Mucosa of stomach (tissue), 1 donor: ENCODE measurements around the gene STX16.

Experiments used
- H3K27me3 ChIP-seq: one replicate; pipeline ENCODE4 v1.7.0; 2013; ENCODE audit warnings: mild to moderate bottlenecking, low read length; ENCODE audit not compliant: control insufficient read depth, insufficient read depth
- H3K36me3 ChIP-seq: one replicate; pipeline ENCODE4 v1.7.0; 2013; ENCODE audit warnings: low read length; ENCODE audit not compliant: control insufficient read depth, insufficient read depth
- H3K4me1 ChIP-seq: one replicate; pipeline ENCODE4 v1.7.0; 2013; ENCODE audit warnings: mild to moderate bottlenecking, low read length; ENCODE audit not compliant: control insufficient read depth, insufficient read depth
- H3K4me3 ChIP-seq: one replicate; pipeline ENCODE4 v1.7.0; 2013; ENCODE audit warnings: low read length
- H3K9ac ChIP-seq: one replicate; pipeline ENCODE4 v1.7.0; 2013; ENCODE audit warnings: mild to moderate bottlenecking, low read length, moderate library complexity
- H3K9me3 ChIP-seq: one replicate; pipeline ENCODE4 v1.7.0; 2013; ENCODE audit warnings: mild to moderate bottlenecking, low read length, moderate library complexity; ENCODE audit not compliant: control insufficient read depth
- donor health status: Pancreatic carcinoma.

The STX16 gene

GRCh38 chr20:58611236-58612030, 39.6 kb upstream of the STX16 start:
- no peak overlapping the region for H3K4me3 ChIP-seq
- no peaks in the 10 kb centered on the region for H3K36me3 ChIP-seq
- no peak overlapping the region for H3K9ac ChIP-seq
- no peaks in the 10 kb centered on the region for H3K9me3 ChIP-seq
- H3K4me1 ChIP-seq = peaks cover 6% of the 10 kb centered on the region
- no peaks in the 10 kb centered on the region for H3K27me3 ChIP-seq

- Histone ChIP-seq H3K4me3 (no peak overlapping the region), H3K36me3 (no peaks in the 10 kb centered on the region)
These were observed 38.9 kb upstream of the STX16 start for GRCh38 chr20:58612121-58612691.

GRCh38 chr20:58613061-58613854, 37.8 kb upstream of the STX16 start:
- Histone ChIP-seq H3K9me3 (no peaks in the 10 kb centered on the region), H3K4me1 (peaks cover 6% of the 10 kb centered on the region), H3K36me3 (no peaks in the 10 kb centered on the region), H3K27me3 (no peaks in the 10 kb centered on the region), H3K9ac (no peak overlapping the region), H3K4me3 (no peak overlapping the region)

More at GRCh38 chr20:58612121-58612691, 38.9 kb upstream of the STX16 start:
- Histone ChIP-seq H3K4me1 (peaks cover 6% of the 10 kb centered on the region), H3K9ac (no peak overlapping the region), H3K9me3 (no peaks in the 10 kb centered on the region), H3K27me3 (no peaks in the 10 kb centered on the region)

GRCh38 chr20:58614366-58614765, 36.7 kb upstream of the STX16 start:
- H3K36me3 ChIP-seq = no peaks in the 10 kb centered on the region
- H3K9me3 ChIP-seq = no peaks in the 10 kb centered on the region
- no peak overlapping the region for H3K4me3 ChIP-seq
- no peaks in the 10 kb centered on the region for H3K27me3 ChIP-seq
- H3K9ac ChIP-seq = no peak overlapping the region
- peaks cover 6% of the 10 kb centered on the region for H3K4me1 ChIP-seq

DNA sequence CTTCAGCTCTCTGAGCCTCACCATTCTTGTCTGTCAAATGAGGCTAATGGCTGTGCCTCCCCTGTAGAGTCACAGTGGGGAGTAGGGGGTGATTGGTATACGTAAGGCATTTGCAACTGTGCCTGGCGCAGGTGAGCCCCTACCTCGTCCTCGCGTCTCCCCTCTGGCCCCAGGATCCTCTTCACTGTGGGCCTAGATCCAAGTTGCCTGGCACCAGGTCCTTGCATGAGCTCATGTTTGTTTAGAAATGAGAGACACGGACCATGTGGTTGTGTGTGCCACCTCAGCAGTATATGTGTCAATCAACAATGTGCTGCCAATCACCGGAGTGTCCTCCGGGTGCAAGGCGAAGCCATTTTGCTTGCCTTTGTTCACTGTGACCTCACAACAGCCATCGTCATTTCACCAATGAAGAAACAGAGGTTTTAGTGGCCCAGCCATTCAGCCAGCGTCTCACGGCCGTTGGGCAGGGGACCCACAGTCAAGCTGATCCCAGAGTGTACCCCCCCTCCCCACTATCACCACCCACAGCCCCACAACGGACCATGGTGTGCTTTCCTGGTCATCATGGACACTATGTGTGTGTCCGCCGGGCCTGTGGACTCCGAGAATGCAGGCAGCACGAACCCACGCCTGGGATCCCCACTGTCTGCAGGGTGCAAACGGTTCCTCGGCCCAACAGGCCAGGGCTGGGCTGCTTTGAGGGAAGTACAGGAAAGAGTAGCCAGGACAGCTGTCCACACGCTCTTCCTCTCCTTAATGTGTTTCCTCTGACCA, 35.9 kb upstream of the STX16 start:
- no peaks in the 10 kb centered on the region for H3K27me3 ChIP-seq
- no peaks in the 10 kb centered on the region for H3K36me3 ChIP-seq
- no peaks in the 10 kb centered on the region for H3K9me3 ChIP-seq
- no peak overlapping the region for H3K4me3 ChIP-seq
- no peak overlapping the region for H3K9ac ChIP-seq
- peaks cover 6% of the 10 kb centered on the region for H3K4me1 ChIP-seq

GRCh38 chr20:58616411-58616810, 34.7 kb upstream of the STX16 start:
- Histone ChIP-seq H3K9ac (no peak overlapping the region), H3K4me1 (peaks cover 6% of the 10 kb centered on the region), H3K36me3 (no peaks in the 10 kb centered on the region), H3K9me3 (no peaks in the 10 kb centered on the region), H3K27me3 (no peaks in the 10 kb centered on the region), H3K4me3 (no peak overlapping the region)

DNA sequence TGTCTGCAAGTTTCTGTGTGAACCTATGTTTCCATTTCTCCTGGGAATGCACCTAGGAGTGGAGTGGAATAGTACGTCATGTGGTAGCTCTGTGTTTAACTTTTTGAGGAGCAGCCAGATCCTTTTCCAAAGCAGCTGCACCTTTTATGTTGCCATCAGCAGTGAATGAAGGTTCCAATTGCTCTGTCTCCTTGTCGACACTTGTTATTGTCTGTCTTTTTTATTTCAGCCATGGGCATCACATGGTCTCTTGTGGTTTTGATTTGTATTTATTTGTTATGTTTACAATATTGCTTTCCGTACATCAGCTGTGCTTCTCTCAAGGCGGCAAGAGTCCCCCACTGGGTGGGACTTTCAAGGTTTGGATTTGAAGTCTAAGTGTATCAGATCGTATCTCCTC, 33.9 kb upstream of the STX16 start:
- H3K9ac ChIP-seq = no peak overlapping the region
- H3K36me3 ChIP-seq = no peaks in the 10 kb centered on the region
- H3K27me3 ChIP-seq = no peaks in the 10 kb centered on the region
- peaks cover 5% of the 10 kb centered on the region for H3K4me1 ChIP-seq
- H3K4me3 ChIP-seq = no peak overlapping the region
- H3K9me3 ChIP-seq = no peaks in the 10 kb centered on the region

DNA sequence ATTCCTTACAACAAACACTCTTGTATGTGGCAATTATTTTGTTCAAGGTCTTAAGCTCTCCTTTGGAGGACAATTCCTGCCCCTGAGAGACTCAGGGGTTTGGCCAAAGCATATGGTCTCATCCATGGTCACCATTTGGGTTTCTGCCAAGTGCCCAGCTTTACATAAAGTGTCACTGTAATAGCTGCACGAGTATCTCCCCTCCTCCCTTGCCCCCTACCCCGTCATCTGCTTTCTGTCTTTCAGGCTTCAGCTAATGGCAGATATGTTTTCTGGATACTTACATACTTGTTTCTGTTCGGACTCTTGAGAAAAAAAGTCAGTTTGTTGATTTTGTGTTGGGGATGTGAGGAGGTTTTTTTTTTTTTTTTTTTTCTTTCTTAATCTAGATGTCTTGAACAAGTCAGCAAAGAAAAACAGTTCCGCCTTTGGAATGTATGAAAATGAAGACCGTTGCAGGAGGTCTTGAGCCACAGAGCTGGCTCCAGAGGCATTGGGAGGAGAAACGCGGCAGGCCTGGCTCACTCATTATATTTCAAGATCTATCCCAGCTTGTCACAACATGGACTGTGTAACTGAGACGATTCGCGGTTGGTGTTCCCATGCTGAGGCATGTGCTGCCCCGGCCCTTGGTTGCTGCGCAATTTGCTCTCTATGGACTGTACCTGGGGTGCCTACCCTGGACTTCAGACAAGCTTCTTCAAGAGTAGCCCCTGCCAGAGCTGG, 32.6 kb upstream of the STX16 start:
- no peaks in the 10 kb centered on the region for H3K36me3 ChIP-seq
- no peaks in the 10 kb centered on the region for H3K4me1 ChIP-seq
- H3K4me3 ChIP-seq = no peak overlapping the region
- H3K9me3 ChIP-seq = no peaks in the 10 kb centered on the region
- no peaks in the 10 kb centered on the region for H3K27me3 ChIP-seq
- no peak overlapping the region for H3K9ac ChIP-seq

GRCh38 chr20:58619077-58619863, 31.8 kb upstream of the STX16 start:
- Histone ChIP-seq H3K4me1 (no peaks in the 10 kb centered on the region), H3K36me3 (no peaks in the 10 kb centered on the region)

GRCh38 chr20:58619864-58620431, 31.1 kb upstream of the STX16 start:
- no peaks in the 10 kb centered on the region for H3K4me1 ChIP-seq
- no peaks in the 10 kb centered on the region for H3K27me3 ChIP-seq
- H3K36me3 ChIP-seq = no peaks in the 10 kb centered on the region
- H3K9ac ChIP-seq = no peak overlapping the region
- no peak overlapping the region for H3K4me3 ChIP-seq
- H3K9me3 ChIP-seq = no peaks in the 10 kb centered on the region

More at GRCh38 chr20:58619077-58619863, 31.8 kb upstream of the STX16 start:
- no peaks in the 10 kb centered on the region for H3K9me3 ChIP-seq
- no peak overlapping the region for H3K9ac ChIP-seq
- no peaks in the 10 kb centered on the region for H3K27me3 ChIP-seq
- H3K4me3 ChIP-seq = no peak overlapping the region
